HG03520 (cell line): Measurements from ENCODE around the gene UST.
"Not testable (repeated sequence)": the region's sequence is repeated elsewhere in the genome, so short reads cannot be mapped to it uniquely, and the experiment has no call there.

Source experiments
- ATAC-seq: cut with Tn5 transposase; IDR thresholded peaks from one replicate; pipeline ENCODE4 v1.9.1; 2021; ENCODE audit warnings: mild to moderate bottlenecking, moderate library complexity; ENCODE audit not compliant: unreplicated experiment

Gene UST

DNA sequence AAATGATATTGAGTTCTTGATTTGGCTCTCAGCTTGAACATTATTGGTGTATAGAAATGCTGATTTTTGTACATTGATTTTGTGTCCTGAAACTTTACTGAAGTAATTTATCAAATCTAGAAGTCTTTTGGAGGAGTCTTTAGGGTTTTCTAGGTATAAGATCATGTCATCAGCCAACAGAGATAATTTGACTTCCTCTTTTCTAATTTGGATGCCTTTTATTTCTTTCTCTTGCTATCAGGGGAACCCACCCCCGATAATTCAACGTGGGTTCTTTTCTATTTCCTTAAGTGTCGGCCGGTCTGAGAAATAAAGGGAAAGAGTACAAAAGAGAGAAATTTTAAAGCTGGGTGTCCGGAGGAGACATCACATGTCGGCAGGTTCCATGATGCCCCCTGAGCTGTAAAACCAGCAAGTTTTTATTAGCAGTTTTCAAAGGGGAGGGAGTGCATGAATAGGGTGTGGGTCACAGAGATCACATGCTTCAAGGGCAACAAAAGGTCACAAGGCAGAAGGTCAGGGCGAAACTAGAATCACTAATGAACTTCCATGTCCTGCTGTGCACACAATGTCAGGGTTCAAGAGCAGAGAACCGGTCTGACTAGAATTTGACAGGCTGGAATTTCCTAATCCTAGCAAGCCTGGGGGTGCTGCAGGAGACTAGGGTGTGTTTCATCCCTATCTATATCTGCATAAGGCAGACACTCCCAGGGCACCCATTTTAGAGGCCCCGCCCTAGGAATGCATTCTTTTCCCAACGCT, 17.6 kb downstream of the UST start:
- not testable (repeated sequence) for ATAC-seq

DNA sequence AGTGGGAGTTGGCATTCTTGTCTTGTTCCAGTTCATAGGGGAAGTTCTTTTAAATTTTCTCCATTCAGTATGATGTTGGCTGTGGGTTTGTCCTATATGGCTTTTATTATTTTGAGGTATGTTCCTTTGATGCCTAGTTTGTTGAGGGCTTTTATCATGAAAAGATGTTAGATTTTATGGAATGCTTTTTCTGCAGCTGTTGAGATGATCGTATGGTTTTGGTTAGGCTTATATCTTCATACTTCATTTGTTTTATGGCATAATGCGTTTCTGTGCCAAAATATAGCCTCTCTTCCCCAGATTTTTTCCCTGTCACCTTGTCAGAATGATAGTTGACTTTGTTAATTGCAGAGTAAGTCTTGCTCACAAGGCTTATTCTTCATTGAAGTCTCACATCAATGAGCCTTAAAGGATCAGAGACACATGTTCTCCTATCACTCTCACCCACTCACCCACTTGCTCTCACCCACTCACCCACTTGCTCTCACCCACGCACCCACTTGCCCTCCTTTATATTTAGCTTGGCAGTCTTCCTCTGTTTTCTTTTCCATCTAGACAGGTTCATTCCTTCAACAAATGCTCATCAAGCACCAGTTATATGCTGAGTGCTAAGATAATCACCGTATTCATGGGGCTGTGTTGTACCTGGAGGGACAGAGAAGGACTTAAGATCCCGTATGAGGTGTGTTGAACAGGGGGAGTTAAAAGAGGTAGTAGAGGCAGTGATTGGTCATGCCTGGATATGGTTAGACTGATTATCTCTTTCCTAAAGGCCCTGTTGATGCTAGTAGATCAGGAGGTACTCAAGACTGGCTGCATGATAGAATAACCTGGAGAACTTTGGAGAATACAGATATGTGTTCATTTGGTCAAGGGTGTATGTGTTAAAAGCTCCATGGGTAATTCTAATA, 19.3 kb downstream of the UST start:
- ATAC-seq, result no peak

DNA sequence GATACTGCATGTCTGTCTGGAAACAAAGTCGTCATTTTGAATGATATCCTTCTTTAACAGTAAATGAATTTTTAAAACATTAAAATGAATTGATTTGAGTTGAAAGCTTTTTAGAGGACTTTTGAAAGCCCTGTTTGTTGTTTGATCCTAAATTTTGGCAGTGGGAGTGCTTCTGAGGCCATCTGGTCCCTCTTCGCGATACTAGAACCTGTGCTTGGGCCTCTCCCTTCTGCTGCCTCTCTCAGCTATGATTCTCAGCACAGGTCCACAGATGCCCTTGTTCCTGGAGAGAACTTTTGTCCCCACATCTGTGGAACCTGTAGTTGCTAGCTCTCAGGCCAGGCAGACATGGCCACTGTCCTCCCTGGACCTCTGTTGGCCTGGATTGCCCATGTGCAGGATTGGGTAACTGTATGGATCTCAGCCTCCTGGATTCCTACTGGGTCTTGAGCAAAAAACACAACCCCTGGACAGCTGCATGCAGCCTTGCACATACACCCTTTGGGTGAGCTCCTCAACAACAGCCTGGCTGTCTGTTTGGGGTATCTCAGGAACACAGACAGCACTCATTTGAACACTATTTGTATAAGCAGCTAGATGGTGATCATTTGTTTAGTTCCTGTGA, 21.9 kb downstream of the UST start:
- ATAC-seq, result no peak

GRCh38 chr6:148769304-148769968, 22.6 kb downstream of the UST start:
- no peak for ATAC-seq

DNA sequence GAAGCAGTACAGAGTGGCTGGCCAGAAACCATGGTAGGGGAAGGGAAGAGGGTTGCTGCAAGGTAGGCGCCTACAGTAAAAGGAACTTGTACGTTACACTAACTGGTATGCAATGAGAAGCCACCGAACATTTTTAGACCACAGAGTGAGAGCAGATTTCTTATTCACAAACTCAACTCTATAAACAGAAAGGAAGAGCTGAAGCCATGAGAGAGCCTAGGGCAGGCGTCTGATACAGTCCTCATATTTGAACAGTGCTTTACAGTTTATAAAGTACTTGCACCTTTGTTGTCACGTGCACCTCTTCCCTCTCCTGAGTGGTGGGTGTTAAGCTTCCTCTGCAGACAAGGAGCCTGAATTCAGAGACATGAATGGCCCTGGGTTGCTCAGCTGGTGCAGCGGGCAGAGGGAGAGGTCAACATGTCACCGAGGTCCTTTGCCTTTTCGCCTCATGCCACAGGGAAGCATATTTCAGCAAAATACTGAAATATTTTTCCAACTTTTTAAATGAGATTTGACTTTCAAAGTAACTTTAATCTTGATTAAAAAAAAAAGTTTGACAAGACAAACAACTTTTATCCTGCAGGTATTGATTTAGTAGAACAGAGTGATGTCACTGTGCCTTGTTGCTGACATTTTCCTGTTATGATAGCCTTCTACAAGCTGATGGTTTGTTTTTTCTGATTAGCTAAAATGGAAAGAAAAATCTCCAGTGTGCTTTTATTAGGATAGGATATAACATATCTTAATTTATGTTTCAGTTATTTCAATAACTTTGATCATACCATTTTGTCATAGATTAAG, 23.8 kb downstream of the UST start:
- ATAC-seq, result no peak

GRCh38 chr6:148771212-148771601, 24.4 kb downstream of the UST start:
- no peak for ATAC-seq

DNA sequence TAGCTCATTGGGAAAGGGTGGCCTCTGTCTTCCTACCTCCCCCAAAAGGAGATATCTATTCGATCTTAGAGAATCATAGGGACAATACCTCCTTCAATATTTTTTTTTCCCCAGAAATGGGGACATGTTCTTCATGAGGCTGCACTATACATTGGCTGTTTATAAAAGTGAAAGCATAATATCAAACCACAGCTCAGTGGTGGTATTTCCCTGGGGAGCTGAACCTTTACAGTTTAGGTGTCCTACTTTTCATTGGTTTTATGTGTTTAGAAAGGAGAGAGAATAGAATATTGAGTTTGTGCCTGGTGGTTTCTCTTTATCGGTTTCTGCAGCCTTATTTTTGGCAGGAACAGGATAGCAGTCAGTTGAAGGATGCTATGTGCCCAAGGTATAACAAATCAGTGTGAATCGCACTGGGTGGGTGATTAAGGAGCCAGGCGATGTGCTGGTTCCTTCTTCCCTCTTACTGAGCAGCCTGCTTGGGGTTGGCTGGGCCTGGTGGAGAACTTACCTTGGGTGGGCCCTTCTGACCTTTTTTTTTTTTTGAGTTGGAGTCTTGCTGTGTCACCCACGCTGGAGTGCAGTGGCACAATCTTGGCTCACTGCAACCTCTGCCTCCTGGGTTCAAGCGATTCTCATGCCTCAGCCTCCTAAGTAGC, 25.2 kb downstream of the UST start:
- ATAC-seq, result no peak

DNA sequence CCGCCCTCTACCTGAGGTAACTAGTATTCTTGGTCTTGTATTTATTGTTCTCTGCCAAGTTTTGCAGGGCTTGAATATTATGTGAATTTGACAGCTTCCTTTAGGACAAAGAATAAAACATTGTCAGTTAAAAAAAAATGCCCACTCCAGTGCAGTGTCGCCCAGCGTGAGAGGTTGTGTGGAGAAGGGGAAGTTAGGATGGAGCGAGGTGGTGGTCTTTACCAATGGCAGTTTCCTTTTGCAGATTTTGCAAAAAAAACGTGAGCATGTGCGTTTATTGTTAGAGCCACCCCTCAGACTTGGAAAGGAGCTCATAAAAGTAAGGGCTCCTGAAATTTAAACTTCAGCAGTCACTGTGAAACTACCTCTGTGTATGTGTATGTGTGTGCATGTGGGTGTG, 28.3 kb downstream of the UST start:
- ATAC-seq, result no peak

GRCh38 chr6:148776321-148777308, 29.8 kb downstream of the UST start:
- ATAC-seq, result no peak

GRCh38 chr6:148779142-148779562, 32.3 kb downstream of the UST start:
- no peak for ATAC-seq

DNA sequence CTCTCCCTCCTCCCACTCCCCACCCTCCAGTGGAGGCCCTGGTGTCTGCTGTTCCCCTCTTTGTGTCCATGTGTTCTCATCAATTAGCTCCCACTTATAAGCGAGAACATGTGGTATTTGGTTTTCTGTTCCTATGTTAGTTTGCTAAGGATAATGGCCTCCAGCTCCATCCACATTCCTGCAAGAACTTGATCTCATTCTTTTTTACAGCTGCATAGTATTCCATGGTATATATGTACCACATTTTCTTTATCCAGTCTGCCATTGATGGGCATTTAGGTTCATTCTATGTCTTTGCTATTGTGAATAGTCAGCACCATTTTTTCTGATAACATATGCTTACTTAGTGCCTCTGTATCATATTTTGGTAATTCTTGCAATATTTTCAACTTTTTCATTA, 33.6 kb downstream of the UST start:
- not testable (repeated sequence) for ATAC-seq

GRCh38 chr6:148780918-148781436, 34.1 kb downstream of the UST start:
- peak; percentile 90 for ATAC-seq

- ATAC-seq, result no peak
These were observed 43.1 kb downstream of the UST start for GRCh38 chr6:148789948-148790347.

DNA sequence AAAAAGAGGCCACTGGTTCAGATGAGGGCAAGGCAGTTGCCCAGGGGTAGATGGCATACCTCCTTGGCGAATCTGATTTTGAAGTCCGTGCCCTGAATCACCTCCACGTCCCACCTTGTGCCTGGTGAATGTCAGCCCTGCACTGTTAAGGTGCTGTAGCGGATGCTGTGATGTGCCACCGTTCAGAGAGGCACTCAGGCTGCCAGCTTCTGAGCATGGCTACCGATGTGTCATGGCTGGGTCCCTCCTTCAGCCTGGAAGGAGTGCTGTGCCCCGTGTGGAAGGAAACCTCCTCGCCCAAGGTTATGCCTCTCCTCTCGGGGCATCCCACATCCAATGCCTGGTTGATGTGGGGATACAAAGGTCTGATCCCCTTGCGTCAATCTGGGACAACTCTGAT, 43.6 kb downstream of the UST start:
- ATAC-seq, result no peak

- no peak for ATAC-seq
These were observed 44.0 kb downstream of the UST start for GRCh38 chr6:148790817-148791216.

GRCh38 chr6:148791372-148791771, 44.5 kb downstream of the UST start:
- ATAC-seq, result no peak

DNA sequence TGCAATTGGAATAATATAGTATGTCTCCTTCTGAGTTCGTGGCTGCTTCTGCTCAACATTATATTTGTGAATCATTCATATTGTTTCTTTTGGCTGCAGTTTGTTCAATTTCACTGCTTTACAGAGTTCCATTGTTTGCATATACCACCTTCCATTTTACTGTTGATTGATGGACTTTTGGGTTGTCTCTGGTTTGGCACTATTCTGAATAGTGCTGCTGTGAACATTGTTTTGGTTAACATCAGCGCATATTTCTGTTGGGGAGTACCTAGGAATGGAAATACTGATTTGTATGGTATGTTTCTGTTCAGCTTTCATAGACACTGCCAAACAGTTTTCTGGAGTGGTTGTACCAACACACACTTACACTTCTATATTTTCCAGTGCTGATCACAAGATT, 46.9 kb downstream of the UST start:
- ATAC-seq, result no peak

DNA sequence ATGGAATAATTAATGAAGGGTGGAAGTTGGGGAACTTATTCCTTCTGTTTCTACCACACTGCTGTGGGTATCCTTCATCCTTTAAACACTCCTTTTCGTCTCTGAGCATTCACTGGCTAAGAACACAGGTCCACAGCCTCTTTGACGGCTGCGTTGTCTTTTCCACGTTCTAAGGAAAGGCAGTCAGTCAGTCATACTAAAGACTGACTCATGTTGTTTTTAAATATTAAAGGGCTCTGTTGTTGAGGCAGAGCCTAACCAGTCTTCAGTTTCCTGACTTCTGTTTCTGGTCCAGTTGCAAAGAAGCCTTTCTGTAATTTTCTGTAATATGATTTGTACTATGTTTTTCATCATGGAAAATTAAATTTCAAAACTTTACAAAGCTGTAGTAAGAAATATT, 48.0 kb downstream of the UST start:
- ATAC-seq, result no peak
